Keratinocyte (primary cell): ENCODE results near the gene FMN2. TPM values are rescaled to one million over a fixed set of nuclear protein-coding genes. Genes with fewer than 3 reads are reported as not detected.

ENCODE experiments used
- DNase-seq: peaks from one replicate; pipeline ENCODE4 v3.0.0-alpha.2; 2011; ENCODE audit warnings: low read depth, missing footprints, low spot score
- FAIRE-seq: peaks from 2 replicates; lab custom pipeline; 2011; peaks lifted over from hg19 to GRCh38; lab: Jason Lieb, UNC
- H2AFZ ChIP-seq: 2 replicates; pipeline ENCODE4 v1.6.0; 2012; ENCODE audit warnings: low read length, control low read depth, inconsistent platforms; ENCODE audit not compliant: control insufficient read depth
- H3K27ac ChIP-seq: 2 replicates; pipeline ENCODE4 v1.5.1; 2011; ENCODE audit warnings: low read length; ENCODE audit not compliant: control insufficient read depth, insufficient read depth
- H3K27me3 ChIP-seq: 3 replicates; pipeline ENCODE4 v1.6.0; 2011; ENCODE audit warnings: low read length; ENCODE audit not compliant: control insufficient read depth, insufficient read depth; ENCODE audit errors: extremely low read depth
- H3K36me3 ChIP-seq, 2 experiments: 2 replicates in 1 of 2; 3 replicates in 1 of 2; pipeline ENCODE4 v1.5.1; 2011; ENCODE audit warnings: low read length in 2 of 2, mild to moderate bottlenecking in 1 of 2; ENCODE audit not compliant: control insufficient read depth in 2 of 2, insufficient read depth in 2 of 2; ENCODE audit errors: extremely low read depth in 1 of 2
- H3K4me1 ChIP-seq: 3 replicates; pipeline ENCODE4 v1.5.1; 2011; ENCODE audit warnings: low read length; ENCODE audit not compliant: control insufficient read depth, insufficient read depth; ENCODE audit errors: extremely low read depth
- H3K4me2 ChIP-seq: 3 replicates; pipeline ENCODE4 v1.6.0; 2011; ENCODE audit warnings: low read depth, low read length; ENCODE audit not compliant: control insufficient read depth, insufficient read depth; ENCODE audit errors: extremely low read depth
- H3K4me3 ChIP-seq, 3 experiments: fragments of 200-600 bp in 1 of 3; sonication (generic) in 1 of 3; 2 replicates in 2 of 3; 3 replicates in 1 of 3; pipeline ENCODE4 v1.5.1; 2011 to 2016; ENCODE audit warnings: low read length in 3 of 3, mild to moderate bottlenecking in 3 of 3, control low read depth in 2 of 3, inconsistent platforms in 1 of 3, low read depth in 1 of 3, mixed read lengths in 1 of 3, mixed run types in 1 of 3, moderate library complexity in 1 of 3; ENCODE audit not compliant: control insufficient read depth in 2 of 3, insufficient read depth in 2 of 3; ENCODE audit errors: extremely low read depth in 1 of 3
- H3K79me2 ChIP-seq: 2 replicates; pipeline ENCODE4 v1.6.0; 2012; ENCODE audit warnings: low read length; ENCODE audit not compliant: control insufficient read depth, insufficient read depth
- H3K9ac ChIP-seq: 3 replicates; pipeline ENCODE4 v1.6.0; 2011; ENCODE audit warnings: low read length; ENCODE audit not compliant: control insufficient read depth, insufficient read depth; ENCODE audit errors: extremely low read depth
- H3K9me1 ChIP-seq: 3 replicates; pipeline ENCODE4 v1.6.0; 2011; ENCODE audit warnings: low read length; ENCODE audit not compliant: control insufficient read depth, insufficient read depth; ENCODE audit errors: extremely low read depth
- H3K9me3 ChIP-seq: 2 replicates; pipeline ENCODE4 v1.5.1; 2012; ENCODE audit warnings: low read depth, low read length; ENCODE audit not compliant: control insufficient read depth
- H4K20me1 ChIP-seq: 3 replicates; pipeline ENCODE4 v1.6.0; 2011; ENCODE audit warnings: low read length; ENCODE audit not compliant: control insufficient read depth, insufficient read depth; ENCODE audit errors: extremely low read depth
- CTCF ChIP-seq, 3 experiments: IDR thresholded peaks in 1 of 3; conservative IDR thresholded peaks in 1 of 3; optimal IDR thresholded peaks in 1 of 3; 2 replicates in 2 of 3; 3 replicates in 1 of 3; pipeline versions ENCODE3 to v1.5.1; 2011; ENCODE audit warnings: low read length in 3 of 3, mild to moderate bottlenecking in 3 of 3, moderate library complexity in 2 of 3, control low read depth in 1 of 3, inconsistent platforms in 1 of 3; ENCODE audit not compliant: insufficient read depth in 2 of 3; ENCODE audit errors: extremely low read depth in 1 of 3
- EZH2 ChIP-seq: IDR thresholded peaks from one replicate; pipeline ENCODE4 v1.6.1; 2012; ENCODE audit warnings: inconsistent platforms, mild to moderate bottlenecking, low read length, moderate library complexity
- dilution Hi-C: fragments of 300-500 bp; cut with MboI; formaldehyde crosslinking; loops from one replicate; pipeline ENCODE4 v1.7.0; 2020; ENCODE audit warnings: low sequenced_read_pairs; ENCODE audit not compliant: extremely low pct_ligation_motif_present
- polyA plus RNA-seq, 5 experiments: library from polyadenylated mRNA; depleted of rRNA in 3 of 5; stranded (reverse) in 3 of 5; stranded (forward) in 1 of 5; unstranded in 1 of 5; fragments of >200 nt; gene quantifications; 1 replicate in 1 of 5; 2 replicates in 3 of 5; 3 replicates in 1 of 5; pipeline versions ENCODE4 v1.2.1 to v1.2.3, GENCODE V29; 2011 to 2012; ENCODE audit warnings: missing spikeins in 2 of 5, low read depth in 1 of 5, low replicate concordance in 1 of 5

FMN2 gene
- polyA plus RNA-seq, 1 donor (not counting 4 experiments of a cell fraction or from before 2014, with no cell fraction given) = not detected

GRCh38 chr1:240426051-240426450, 334.4 kb downstream of the FMN2 start:
- FAIRE-seq (no peak), DNase-seq (no peak)
- Histone ChIP-seq H2AFZ (no peak overlapping the region), H3K36me3 (no peaks in the 10 kb centered on the region), H3K9me3 (no peaks in the 10 kb centered on the region), H3K4me2 (no peak overlapping the region), H3K9ac (no peak overlapping the region), H3K4me3 (no peak overlapping the region), H3K4me1 (no peaks in the 10 kb centered on the region), H4K20me1 (no peaks in the 10 kb centered on the region), H3K9me1 (no peaks in the 10 kb centered on the region), H3K27ac (no peak overlapping the region), H3K27me3 (no peaks in the 10 kb centered on the region), H3K79me2 (no peaks in the 10 kb centered on the region)
- TF ChIP-seq CTCF (optimal IDR thresholded peaks at IDR 0.05 in 1 of 3, IDR thresholded peaks at IDR 0.05 in 1 of 3, conservative IDR thresholded peaks at IDR 0.05 in 1 of 3; ENCODE audit: extremely low read depth in 1 of 3, insufficient read depth in 2 of 3, low read length in 3 of 3) (no peak), EZH2 (no peak)
- dilution Hi-C loops = no loop called here

DNA sequence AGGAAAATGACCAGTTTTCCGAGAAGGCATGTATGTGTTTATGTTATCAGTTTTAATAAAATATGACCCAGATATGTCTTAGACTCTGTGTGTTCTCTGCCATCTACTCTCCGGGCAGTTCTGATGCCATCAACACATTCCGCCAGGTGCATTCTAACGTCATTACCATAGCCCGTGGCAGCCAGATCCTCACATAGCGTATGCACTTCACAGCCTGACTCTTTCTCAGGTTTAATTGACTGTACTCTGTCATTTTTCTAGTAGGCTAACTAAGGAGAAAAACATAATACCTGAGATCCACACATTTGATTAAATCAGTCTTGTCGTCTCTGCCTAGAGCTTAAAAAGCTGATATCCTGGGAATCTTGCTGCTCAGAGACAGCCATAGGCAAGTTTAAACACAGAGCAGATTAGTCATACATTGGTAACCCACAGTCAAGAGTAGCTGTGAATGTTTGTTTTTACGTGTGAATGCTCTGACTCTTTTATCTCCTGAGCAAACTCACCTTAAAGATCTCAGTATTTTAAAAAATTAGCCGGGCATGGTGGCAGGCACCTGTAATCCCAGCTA, 344.4 kb downstream of the FMN2 start:
- no peak overlapping the region for H3K9ac ChIP-seq
- dilution Hi-C loops = no loop called here
- H3K4me3 ChIP-seq = no peak overlapping the region
- no peaks in the 10 kb centered on the region for H3K79me2 ChIP-seq
- no peak overlapping the region for H3K27ac ChIP-seq
- H3K4me1 ChIP-seq = no peaks in the 10 kb centered on the region
- DNase-seq (no peak), FAIRE-seq (no peak)
- no peak overlapping the region for H2AFZ ChIP-seq
- no peaks in the 10 kb centered on the region for H3K9me3 ChIP-seq
- no peaks in the 10 kb centered on the region for H3K36me3 ChIP-seq
- no peaks in the 10 kb centered on the region for H3K27me3 ChIP-seq
- no peaks in the 10 kb centered on the region for H3K9me1 ChIP-seq
- TF ChIP-seq EZH2 (no peak), CTCF (optimal IDR thresholded peaks at IDR 0.05 in 1 of 3, IDR thresholded peaks at IDR 0.05 in 1 of 3, conservative IDR thresholded peaks at IDR 0.05 in 1 of 3; ENCODE audit: extremely low read depth in 1 of 3, insufficient read depth in 2 of 3, low read length in 3 of 3) (no peak)
- no peak overlapping the region for H3K4me2 ChIP-seq
- H4K20me1 ChIP-seq = no peaks in the 10 kb centered on the region
